Kasumi-1 (cell line): Measurements from ENCODE around the gene PALLD.

ENCODE experiments used
- DNase-seq, 2 experiments: peaks; one replicate each; lab custom pipeline; 2025; lab: John Stamatoyannopoulos, UW

The PALLD gene

GRCh38 chr4:168732714-168733113 is 235.9 kb downstream of the PALLD start:
- no peak for DNase-seq

- no peak for DNase-seq
Measured at GRCh38 chr4:168734703-168735678, 238.1 kb downstream of the PALLD start.

- no peak for DNase-seq
Measured at GRCh38 chr4:168735735-168736134, 238.9 kb downstream of the PALLD start.

- DNase-seq: no peak
Measured at GRCh38 chr4:168736860-168737805, 240.3 kb downstream of the PALLD start.

- no peak for DNase-seq
Measured at GRCh38 chr4:168737806-168738172, 240.9 kb downstream of the PALLD start.

- no peak for DNase-seq
Measured at GRCh38 chr4:168739886-168740285, 243.0 kb downstream of the PALLD start.

- DNase-seq: no peak
Measured at GRCh38 chr4:168740691-168741090, 243.8 kb downstream of the PALLD start.

GRCh38 chr4:168741281-168742173 is 244.7 kb downstream of the PALLD start:
- DNase-seq: peak; percentile 24 to 35

- no peak for DNase-seq
Measured at GRCh38 chr4:168743131-168743530, 246.3 kb downstream of the PALLD start.

GRCh38 chr4:168743601-168744000 is 246.7 kb downstream of the PALLD start:
- no peak for DNase-seq

GRCh38 chr4:168744021-168744420 is 247.2 kb downstream of the PALLD start:
- no peak for DNase-seq

GRCh38 chr4:168748807-168749206 is 252.0 kb downstream of the PALLD start:
- no peak for DNase-seq

- no peak for DNase-seq
Measured at GRCh38 chr4:168751263-168752225, 254.7 kb downstream of the PALLD start.

GRCh38 chr4:168755598-168756477 is 259.0 kb downstream of the PALLD start:
- DNase-seq: no peak

- no peak for DNase-seq
Measured at GRCh38 chr4:168757500-168757899, 260.6 kb downstream of the PALLD start.

GRCh38 chr4:168758351-168758876 is 261.6 kb downstream of the PALLD start:
- DNase-seq: no peak

GRCh38 chr4:168759321-168759720 is 262.5 kb downstream of the PALLD start:
- DNase-seq: no peak

GRCh38 chr4:168759959-168760527 is 263.2 kb downstream of the PALLD start:
- peak; percentile 40 to 43 for DNase-seq

GRCh38 chr4:168761066-168761465 is 264.2 kb downstream of the PALLD start:
- no peak for DNase-seq
